Stimulated activated CD8-positive, alpha-beta memory T cell treated with anti-CD3 and anti-CD28 coated beads, Interleukin-4, amount 100 ng/mL, for 4 hours (primary cell): Measurements from ENCODE around the gene RNASE12.
"Not testable (repeated sequence)": the region's sequence is repeated elsewhere in the genome, so short reads cannot be mapped to it uniquely, and the experiment has no call there.

ENCODE experiments used
- DNase-seq, 2 donors: peaks; one replicate each; pipeline ENCODE4 v3.0.0-alpha.2; 2020; ENCODE audit warnings: low read depth in 2 of 2, low spot score in 1 of 2

The RNASE12 gene

DNA sequence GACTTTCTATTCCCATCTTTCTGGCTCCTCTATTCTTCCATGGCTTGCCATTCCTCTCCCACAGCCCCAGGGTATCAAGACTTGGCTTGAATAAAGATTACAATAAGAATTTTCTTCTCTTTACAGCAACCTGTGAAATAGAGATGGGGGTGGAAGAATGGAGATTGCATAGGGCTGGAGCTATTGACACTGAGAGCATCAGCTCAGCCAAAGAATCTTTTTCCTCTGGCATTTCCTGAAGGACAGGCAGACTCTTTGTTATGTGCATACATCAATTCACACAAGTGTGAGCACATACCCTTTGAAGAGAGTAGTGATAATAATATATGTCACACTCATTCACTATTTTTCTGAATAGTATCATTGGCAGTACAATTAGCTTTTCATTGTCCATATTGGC lies 8.0 kb downstream of the RNASE12 start:
- no peak for DNase-seq

DNA sequence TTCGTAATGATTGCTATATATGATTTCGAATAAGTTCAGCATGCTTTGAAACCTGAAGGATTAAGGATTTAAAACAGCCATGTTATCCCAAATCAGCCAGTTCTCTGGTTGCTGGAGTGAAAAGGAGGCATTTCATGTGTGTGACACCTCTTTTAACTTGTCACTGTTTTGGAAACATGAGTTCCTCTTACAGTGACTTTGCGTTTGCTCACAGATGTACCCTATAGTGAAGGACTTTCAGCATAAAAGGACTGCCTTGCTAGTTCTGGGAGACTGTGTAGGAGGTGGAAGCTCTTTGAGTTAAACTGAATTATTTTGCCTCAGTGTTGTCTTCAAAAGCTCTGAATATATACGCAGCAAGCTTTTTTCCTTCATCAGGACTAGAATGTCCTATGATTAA lies 10.9 kb downstream of the RNASE12 start:
- no peak for DNase-seq

DNA sequence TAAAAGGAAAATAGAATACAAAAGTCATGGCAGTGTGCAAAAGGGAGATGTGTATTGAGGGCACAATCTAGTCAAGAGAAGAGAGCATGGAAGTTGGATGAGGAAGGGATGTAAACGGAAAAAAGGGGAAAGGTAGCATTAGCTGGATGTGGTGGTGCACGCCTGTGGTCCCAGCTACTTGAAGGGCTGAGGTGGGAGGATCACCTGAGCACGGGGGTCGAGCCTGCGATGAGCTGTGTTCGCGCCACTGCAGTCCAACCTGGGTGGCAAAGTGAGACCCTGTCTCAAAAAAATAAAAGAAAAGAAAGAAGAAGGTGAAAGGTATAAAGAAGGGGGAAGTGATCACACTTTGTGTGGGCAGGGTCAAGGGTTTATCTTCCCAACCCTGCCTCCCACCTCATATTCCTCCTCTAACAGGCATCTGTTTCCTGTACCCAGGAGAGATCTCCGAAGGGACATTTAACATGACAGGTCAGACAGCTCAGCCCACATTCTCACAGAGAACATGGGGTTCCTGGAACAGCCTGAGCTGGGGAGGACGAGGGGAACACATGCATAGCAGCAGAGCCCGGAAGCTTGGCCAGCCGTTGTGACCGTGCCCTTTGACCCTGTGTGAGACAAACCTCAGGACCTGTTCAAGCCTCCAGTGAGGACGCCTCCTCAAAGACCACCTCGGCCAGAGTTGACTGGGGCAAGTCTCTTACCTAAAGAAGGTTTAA lies 12.2 kb downstream of the RNASE12 start:
- DNase-seq, result no peak

DNA sequence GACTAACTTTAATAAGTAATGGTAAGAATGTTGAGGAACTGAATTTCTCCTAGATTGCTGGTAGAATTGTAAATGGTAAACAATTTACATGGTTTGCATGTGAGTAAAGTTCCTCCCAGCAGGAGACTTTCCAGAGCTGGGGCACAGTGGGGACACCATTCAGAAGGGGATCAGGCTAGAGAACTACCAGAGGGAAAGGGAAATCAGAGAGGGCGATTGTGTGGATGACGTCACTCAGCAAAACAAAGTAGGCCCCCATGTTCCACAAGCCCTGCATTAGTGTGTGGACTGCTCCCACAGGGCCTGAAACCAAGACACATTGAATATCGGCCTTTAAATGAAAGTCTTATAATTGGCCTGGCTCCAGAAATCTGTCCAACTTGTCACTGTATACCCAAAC lies 12.9 kb downstream of the RNASE12 start:
- no peak for DNase-seq

DNA sequence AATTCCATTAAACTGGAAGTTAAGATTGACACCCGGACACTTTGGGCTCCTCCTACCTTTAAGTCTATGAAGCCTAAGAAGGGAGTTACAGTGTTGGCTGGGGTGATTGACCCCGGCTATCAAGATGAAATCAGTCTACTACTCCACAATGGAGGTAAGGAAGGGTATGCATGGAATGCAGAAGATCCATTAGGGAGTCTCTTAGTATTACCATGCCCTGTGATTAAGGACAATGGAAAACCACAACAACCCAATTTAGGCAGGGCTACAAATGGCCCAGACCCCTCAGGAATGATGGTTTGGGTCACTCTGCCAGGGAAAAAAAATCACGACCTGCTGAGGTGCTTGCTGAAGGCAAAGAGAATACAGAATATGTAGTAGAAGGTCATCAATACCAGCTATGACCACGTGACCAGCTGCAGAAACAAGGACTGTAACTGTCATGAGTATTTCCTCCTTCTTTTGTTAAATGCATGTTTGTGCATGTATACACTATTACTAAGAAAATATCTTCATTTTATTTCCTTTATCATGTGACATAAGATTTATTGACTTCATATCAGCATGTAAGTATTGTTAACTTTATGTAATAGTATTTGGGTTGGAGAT lies 18.7 kb downstream of the RNASE12 start:
- DNase-seq, result not testable (repeated sequence)

DNA sequence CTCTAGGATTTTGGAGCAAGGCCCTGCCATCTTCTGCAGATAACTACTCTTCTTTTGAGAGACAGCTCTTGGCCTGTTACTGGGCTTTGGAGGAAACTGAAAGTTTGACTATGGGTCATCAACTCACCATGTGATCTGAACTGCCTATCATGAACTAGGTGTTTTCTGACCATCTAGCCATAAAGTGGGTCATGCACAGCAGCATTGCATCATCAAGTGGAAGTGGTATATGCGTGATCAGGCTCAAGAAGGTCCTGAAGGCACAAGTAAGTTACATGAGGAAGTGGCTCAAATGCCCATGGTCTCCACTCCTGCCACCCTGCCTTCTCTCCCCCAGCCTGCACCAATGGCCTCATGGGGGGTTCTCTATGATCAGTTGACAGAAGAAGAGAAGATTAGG lies 20.5 kb downstream of the RNASE12 start:
- DNase-seq, result not testable (repeated sequence)

DNA sequence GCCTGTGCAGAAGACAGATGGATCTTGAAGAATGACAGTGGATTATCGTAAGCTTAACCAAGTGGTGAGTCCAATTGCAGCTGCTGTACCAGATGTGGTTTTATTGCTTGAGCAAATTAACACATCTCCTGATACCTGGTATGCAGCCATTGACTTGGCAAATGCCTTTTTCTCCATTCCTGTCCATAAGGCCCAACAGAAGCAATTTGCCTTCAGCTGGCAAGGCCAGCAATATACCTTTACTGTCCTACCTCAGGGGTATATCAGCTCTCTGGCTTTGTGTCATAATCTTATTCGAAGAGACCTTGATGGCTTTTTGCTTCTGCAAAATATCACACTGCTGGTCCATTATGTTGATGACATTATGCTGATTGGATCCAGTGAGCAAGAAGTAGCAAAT lies 21.3 kb downstream of the RNASE12 start:
- not testable (repeated sequence) for DNase-seq

DNA sequence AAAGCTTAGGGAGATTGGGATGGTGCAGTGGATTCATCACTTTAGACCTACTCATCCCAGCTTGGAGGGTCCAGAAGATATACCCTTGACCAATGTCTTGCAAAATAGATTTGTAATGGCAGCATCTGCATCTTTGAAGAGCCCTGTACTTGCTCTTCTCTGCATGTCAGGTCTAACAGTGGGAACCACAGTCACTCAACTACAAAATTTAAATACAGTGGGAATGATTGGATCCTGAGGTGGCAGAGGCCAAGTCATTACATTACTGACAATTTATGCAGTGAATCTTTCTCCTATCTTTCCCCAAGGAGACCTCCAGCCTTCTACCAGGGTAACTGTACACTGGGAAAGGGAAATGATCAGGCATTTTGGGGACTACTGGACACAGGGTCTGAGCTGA lies 22.1 kb downstream of the RNASE12 start:
- no peak for DNase-seq

DNA sequence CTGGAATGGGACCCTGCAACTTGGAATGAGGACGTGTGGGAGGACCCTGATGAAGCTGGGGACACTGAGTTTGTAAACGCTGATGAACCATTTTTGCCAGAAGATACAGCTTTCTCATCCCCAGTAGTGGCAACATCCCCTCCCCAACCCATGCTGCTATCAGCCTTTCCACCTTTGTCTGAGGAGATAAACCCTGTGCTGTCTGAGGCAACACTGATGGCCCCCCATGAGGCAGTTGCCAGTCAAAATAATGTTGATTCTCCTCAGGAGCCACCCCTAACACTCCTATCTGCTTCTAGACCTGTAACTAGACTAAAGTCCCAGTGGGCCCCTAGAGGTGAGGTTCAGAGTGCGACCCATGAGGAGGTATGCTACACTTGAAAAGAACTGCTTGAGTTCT lies 22.8 kb downstream of the RNASE12 start:
- DNase-seq, result no peak

DNA sequence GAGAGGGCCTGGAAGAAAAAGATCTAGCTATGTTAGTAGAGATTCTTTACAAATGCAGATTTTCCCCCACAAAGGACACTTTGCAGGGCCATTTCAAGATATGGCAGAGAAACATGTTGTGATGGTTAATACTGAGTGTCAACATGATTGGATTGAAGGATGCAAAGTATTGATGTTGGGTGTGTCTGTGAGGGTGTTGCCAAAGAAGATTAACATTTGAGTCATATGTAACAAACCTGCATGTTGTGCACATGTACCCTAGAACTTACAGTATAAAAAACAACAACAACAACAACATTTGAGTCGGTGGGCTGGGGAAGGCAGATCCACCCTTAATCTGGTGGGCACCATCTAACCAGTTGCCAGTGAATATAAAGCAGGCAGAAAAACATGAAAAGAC lies 24.0 kb downstream of the RNASE12 start:
- not testable (repeated sequence) for DNase-seq

DNA sequence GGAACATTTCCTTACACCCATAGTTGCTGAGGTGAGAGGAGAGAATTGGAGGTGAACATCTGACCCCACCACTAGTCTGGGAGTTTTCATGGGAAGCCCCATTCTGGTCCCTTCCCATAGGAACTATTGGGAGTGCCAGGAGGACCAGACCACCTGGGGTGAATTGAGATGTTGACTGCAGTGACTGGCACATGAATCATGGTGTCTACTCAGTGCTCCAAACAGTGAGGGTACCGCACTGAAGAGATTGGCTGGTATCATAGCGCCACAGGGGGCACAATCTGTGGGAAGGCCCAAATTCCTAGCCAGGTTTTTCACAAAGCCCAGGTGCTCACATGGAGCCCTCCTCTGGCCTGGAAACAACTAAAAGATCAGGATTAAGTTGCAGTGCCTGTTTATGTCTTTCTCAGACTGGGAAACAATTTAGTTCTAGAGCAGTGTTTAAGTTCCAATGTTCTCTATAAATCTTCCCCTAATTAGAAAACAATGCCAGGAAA lies 26.6 kb downstream of the RNASE12 start:
- no peak for DNase-seq

DNA sequence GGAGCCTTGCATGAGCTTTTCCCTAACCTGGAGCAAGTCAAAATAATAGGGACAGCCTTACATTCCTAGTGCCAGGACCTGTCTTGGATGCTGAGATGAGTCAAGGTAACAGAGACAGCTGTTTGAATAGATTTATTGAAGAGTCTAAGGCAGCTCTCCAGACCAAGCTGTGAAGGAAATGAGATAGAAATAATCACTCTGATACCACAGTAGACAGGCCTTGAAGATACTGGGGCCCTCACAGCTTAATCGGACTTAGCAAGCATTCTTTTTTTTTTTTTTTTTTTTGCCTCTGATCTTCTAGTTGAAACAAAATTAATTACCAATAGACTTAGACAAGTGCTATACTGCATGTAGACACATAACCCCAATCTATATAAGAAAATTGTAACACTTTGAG lies 27.2 kb downstream of the RNASE12 start:
- DNase-seq, result no peak

DNA sequence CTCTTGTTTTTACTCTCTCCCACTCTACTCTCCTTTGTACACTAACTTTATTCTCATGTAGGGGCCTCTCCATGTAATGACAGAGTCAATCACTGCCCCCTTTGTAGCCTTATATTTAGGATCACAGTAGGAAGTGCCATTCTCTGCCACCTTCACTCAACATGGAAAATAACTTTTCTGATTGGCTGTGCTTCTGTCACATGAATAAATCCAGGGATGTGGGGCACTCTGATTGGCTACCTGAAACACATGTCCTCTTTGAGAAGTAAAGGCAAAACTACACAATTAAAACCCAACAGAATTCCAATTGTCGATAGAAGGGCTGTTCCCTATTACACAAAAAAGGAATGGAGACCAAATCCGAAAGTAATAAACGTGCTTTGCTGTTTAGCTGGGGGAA lies 30.2 kb downstream of the RNASE12 start, which contains the start of gene RNASE9:
Gene RNASE9 (minus strand): TSS at position 87 of the 400 bp plus-strand sequence.
- no peak for DNase-seq

DNA sequence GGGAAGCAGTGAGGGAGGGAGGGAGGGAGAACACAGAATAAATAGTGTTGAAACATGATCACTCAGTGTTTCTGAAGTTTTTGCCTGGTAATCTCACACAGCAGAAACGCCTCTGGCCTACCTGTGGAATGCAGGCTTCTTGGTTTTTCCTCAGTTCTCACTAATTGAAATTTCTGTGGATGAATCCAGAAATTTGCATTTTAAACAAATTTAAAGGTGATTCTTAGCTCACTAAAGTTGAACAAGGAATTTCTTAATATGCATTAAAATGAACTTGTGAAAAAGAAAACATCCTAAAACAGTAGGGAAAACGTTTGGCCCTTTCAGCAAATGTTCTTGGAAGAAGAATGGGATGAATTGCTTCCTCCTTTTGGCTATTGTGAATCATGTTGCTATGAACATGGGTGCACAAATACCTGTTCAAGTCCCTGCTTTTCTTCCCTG lies 31.7 kb downstream of the RNASE12 start:
- DNase-seq, result no peak

DNA sequence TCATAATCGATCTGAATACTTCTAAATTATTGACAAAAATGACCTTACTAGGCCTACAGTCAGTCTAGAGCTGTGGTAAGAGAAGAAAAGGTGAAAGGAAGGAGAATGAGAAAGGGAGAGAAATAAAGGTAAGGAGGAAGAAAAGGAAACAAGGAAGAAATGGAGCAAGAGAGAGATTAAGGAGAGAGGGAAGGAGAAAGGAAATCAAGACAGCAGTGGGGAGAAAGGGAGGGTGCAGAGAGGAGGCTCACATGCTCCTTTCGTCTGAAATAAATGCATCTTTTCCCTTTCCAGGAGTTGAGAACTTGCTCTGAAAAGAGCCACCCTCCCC lies 34.0 kb downstream of the RNASE12 start:
- DNase-seq, result no peak

DNA sequence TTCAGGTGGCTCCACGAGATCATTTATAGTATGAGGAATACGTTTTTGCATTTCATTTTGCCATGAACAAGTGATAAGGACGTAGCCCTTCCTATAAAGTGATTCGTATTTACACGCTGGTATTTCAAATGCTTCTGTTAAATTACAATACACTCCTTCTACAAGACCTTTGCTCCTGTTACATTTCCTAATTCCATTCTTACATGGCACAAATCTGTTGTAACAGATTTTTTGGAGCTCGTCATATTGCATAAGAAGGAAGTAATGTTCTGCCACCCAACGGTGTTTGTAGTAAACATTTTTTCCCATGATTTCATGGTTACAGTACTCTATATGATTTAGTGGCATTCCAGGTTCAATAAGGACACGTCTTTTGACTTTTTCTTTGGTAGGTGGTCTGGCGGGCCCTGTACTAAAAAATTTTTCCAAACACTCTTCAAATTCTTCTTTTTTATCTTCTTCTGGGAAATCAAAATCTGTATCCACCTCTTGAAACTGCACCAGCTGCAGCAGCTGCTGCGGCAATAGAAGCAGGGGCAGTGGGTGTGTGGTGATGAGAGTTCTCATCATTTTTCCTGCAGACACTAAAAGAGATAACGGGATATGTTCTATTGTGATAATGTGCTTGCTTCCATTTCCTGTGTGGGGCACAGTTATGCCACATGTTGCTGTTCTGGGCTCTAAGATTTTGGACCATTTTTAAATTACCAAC lies 34.5 kb downstream of the RNASE12 start:
- no peak for DNase-seq

DNA sequence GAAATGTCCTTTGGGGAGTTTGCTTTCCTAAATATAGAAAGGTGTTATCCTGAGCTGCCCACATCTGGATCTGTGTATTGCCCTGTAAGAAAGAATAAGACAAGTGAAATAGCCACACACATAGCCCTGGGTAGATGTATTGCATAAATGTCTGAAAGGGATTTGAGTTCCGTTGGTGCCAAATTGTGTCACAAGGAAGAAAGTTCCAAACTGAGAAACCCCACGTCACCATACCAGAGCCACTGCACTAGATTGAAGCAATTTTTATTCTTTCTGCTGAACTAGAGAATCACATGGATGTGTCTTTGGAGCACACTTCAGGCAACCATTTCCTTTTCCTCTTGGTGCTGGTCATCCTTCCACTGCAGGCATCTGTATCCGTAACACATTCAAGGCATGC lies 35.3 kb downstream of the RNASE12 start:
- no peak for DNase-seq

DNA sequence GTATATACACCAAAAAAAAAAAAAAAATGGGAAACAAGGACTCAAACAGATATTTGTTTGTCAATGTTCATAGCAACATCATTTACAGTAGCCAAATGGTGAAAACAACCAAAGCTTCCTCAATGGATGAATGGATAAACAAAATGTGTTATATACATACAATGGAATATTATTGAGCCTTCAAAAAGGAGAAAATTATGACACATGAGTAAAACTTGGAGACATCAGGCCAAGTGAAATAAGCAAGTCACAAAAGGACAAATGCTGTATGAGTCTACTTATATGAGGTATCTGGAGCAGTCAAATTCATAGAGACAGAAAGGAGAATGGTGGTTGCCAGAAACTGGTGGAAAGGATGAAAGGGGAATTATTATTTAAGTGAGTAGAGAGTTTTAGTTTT lies 38.2 kb downstream of the RNASE12 start:
- no peak for DNase-seq

DNA sequence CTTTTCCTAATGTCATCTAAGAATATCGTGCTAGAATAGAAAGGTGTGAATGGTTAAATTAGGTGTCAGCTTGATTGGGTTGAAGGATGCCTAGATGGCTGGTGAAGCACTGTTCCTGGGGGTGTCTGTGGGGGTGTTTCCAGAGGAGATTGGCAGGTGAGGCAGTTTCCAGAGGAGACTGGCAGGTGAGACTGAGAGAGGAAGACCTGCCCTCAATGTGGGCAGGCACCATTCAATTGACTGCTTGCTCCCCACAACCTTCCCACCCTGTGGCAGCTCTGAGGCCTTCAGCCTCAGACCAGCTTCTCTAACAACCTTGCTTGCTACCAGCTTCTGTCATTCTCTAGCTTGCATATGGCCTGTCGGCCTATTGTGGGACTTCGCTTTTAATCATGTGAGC lies 39.6 kb downstream of the RNASE12 start:
- no peak for DNase-seq

DNA sequence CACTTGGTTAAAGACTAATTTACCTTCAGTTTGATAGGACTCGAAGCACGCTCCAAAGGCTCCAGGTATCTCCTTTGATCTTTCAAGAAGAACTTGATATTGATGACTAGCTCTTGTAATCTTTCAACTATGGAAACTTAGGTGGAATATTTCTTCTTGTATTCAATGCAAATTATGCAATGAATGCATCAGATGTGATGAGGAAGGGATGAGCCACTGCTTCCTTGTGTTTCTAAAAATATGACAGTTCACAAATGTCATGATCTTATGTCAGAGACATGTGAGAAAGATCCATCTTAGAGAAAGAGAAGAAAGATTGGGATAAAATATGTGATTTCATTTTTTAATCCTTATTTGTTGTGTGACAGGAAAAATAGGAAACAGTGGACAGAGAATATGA lies 40.2 kb downstream of the RNASE12 start:
- no peak for DNase-seq

DNA sequence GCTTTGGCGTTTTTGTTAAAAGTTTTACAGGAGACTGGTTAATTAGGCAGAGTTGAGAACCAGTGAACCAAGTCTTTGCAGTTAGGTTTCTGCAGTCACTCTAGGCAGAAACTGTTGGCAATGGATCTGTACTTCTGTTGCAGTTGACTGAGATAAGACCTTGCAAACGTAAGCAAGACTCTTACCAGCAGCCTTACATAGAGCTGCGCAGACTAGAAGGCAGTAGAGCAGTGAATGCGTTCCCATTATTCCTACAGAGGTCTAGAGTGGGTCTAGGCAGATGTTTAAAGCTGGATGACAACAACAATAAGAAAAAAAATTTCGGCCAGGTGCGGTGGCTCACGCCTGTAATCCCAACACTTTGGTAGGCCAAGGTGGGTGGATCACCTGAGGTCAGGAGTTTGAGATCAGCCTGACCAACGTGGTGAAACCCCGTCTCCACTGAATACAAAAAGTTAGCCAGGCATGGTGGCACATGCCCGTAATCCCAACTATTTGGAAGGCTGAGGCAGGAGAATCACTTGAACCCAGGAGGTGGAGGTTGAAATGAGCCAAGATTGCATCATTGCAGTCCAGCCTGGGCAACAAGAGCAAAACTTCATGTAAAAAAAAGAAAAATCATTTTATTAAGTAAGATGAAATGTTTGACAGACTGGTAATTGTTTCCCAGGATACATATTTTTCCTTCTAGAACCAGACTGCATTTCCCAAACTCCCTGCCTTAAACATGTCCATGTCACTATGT lies 42.6 kb downstream of the RNASE12 start:
- DNase-seq, result no peak

DNA sequence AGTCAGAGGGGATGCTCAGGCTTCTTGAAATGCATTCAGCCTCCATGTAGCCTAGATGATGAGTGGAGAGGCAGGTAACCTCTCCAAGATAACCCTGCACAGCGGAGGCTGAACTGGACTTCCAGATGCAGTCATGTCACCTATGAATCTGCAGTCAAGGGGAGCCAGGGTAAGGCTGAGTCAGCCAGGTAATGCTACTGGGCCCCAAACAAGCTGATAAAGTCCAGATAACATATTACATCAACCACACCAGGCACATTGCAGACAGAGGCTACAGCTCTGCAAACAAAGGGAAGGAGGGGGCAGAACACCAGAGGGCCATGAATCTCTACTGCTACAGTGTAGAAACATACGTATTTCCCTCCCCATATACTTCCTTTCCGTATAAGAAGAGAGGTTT lies 44.3 kb downstream of the RNASE12 start:
- DNase-seq, result no peak
